Activated CD4-positive, CD25-positive, alpha-beta regulatory T cell treated with anti-CD3 and anti-CD28 coated beads, Interleukin-2, amount 50 U/mL, for 72 hours (primary cell): ENCODE results near the gene PDE1A.
"Not testable (repeated sequence)": the region's sequence is repeated elsewhere in the genome, so short reads cannot be mapped to it uniquely, and the experiment has no call there.

Experiments used
- DNase-seq: peaks from one replicate; pipeline ENCODE4 v3.0.0; 2021

Gene PDE1A

GRCh38 chr2:182404975-182405561 is 21.8 kb downstream of the PDE1A start:
- DNase-seq: no peak

- DNase-seq: no peak
These were observed 22.7 kb downstream of the PDE1A start for GRCh38 chr2:182404092-182404491.

- no peak for DNase-seq
These were observed 33.5 kb downstream of the PDE1A start for GRCh38 chr2:182393270-182393760.

- DNase-seq: no peak
These were observed 35.4 kb downstream of the PDE1A start for GRCh38 chr2:182391443-182391842.

DNA sequence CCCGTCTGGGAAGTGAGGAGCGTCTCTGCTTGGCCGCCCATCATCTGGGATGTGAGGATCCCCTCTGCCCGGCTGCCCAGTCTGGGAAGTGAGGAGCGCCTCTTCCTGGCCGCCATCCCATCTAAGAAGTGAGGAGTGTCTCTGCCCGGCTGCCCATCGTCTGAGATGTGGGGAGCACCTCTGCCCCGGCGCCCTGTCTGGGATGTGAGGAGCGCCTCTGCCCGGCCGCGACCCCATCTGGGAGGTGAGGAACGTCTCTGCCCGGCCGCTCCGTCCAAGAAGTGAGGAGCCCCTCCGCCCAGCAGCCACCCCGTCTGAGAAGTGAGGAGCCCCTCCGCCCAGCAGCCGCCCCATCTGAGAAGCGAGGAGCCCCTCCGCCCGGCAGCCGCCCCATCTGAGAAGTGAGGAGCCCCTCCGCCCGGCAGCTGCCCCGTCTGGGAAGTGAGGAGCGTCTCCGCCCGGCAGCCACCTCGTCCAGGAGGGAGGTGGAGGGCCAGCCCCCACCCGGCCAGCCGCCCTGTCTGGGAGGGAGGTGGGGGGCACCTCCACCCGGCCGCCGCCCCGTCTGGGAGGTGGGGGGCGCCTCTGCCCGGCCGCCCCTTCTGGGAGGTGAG is 40.5 kb downstream of the PDE1A start:
- not testable (repeated sequence) for DNase-seq

DNA sequence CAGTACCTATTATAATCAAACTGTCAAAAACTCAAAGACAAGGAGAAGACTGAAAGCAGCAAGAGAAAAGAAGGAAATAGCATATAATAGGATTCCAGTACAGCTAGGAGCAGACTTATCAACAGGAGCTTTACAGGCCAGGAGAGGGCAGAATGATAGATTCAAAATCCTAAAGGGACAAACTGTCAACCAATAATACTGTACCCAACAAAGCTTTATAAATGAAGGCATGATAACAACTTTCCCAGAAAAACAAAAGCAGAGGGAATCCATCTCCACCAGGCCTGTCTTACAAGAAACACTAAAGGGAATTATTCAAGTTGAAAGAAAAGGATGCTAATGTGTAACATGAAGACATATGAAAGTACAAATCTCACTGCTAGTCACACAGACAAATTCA is 42.0 kb downstream of the PDE1A start:
- DNase-seq: no peak

GRCh38 chr2:182381225-182381624 is 45.6 kb downstream of the PDE1A start:
- DNase-seq: no peak

DNA sequence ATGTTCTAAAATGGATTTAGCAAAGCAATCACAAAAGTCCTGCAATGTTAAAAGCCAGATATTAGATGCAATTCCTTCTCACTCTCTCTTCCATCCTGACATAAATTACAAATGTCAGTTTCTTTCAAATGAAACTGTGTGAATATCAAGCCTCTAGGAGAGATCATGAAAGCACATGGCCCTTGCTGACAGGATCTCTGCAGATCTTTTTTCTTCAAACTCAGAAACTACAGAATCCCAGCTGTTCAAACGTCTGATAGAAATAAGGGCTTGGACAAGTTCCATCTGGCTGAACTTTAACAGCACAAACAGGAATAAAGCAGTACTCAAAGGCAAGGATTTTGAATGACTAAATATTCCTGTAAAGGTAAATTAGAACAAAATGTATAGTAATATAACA is 47.6 kb downstream of the PDE1A start:
- DNase-seq: no peak

GRCh38 chr2:182378759-182379158 is 48.1 kb downstream of the PDE1A start:
- DNase-seq: no peak

GRCh38 chr2:182377467-182377866 is 49.4 kb downstream of the PDE1A start:
- DNase-seq: no peak

DNA sequence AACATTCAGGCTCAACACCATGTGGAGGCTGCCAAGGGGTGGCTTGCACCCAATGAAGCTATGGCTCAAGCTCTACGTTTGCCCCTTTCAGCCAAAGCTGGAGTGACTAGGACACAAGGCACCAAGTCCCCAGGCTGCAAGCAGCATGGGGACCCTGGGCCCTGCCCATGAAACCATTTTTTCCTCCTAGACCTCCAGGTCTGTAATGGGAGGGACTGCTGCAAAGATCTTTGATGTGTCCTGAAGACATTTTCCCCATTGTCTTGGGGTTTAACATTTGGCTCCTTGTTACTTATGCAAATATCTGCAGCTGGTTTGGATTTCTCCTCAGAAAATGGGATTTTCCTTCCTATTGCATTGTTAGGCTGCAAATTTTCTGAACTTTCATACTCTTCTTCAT is 51.0 kb downstream of the PDE1A start:
- no peak for DNase-seq

GRCh38 chr2:182372661-182373060 is 54.2 kb downstream of the PDE1A start:
- DNase-seq: no peak

DNA sequence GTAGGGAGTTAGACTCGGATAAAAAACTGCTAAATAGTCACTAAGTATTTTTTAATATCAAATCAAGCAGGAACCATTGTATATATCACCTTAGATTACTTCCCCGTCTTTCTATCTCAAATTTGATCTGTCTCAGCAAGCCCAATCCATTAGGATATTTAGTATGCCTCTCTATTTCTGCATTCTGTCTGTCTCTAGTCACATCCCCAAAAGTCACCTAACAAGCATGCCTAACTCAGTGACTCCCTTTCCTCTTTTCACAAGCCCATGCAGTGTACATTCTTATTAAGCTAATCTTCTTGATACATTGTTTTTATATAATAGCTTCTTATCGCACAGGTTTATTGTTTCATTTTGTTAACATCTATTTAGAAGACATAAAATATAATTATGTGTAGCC is 57.8 kb downstream of the PDE1A start:
- no peak for DNase-seq

- DNase-seq: no peak
These were observed 58.4 kb downstream of the PDE1A start for GRCh38 chr2:182368446-182368845.

GRCh38 chr2:182367401-182367800 is 59.4 kb downstream of the PDE1A start:
- no peak for DNase-seq

DNA sequence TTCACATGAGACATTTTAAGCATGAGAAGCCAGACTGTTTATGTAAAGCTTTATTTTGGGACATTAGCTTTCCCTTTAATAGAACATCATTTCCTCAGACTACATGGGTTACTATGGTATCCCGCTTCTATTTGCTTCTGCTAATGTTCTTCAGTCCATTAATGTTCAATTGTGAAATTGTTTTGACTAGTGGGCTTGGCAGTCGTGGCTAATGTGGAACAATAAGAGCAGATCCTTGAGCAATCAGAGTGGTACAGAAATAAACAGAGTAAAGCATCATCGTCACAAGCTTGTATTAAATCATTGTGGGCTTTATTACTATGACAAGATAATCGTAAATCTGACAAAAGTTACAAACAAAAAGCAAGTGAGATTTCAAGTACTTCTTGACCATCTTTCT is 60.2 kb downstream of the PDE1A start:
- DNase-seq: no peak

GRCh38 chr2:182365855-182366254 is 61.0 kb downstream of the PDE1A start:
- DNase-seq: no peak

GRCh38 chr2:182361477-182361876 is 65.4 kb downstream of the PDE1A start:
- no peak for DNase-seq

DNA sequence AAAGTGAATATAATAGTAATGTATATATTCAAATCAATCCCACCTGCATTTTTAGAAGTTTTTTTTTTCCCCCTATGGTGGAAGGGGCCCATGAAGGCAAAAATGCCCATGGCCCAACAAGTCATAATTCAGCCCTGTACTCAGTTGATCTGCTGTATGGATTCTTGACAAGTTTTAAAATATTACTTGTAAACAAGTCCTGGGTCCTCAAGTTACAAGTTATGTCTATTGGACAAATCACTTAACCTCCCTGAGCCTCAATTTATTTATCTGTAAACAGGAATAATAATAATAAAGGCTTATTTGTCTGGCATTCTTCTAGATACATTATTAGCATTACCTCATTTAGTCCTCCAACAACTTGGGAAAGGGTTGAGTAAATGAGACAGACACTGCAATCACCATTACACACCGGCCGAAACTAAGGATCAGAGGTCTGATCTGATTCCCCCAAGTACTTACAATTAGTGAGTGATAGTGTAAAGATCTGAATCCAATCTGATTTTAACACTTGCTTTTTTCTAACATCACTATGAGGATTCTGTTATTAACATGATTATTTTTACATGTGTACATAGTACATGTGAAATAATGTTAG is 66.1 kb downstream of the PDE1A start:
- no peak for DNase-seq

DNA sequence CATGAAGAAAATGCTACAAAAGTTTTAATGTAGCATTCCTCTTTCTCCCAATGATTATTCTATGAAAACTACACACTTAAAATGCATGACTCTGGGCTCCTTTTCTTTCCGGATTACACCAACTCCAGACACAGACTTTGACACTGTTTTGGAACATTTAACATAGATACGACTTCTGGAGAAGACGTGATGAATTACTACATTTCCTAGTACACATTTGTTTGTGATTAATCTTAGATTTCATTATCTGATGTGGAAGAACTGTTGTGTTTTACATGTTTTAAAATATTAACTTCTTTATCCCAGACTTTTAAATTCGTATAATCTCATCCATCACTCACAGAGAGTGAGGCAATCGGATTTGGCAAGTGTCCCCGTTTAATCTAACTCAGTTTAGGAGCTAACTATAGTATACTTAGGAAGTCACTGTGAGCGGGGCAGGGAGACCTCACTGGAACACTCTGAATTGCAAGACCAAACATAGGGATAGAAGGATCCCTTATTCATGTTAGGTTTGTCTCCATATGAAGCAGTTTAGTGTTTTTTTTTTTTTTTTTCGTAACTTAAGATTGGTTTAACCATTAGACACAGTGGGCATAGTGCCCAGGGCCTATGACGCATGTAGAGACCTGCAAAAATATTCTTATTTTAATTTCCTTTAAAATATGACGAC is 66.7 kb downstream of the PDE1A start:
- DNase-seq: no peak

GRCh38 chr2:182359027-182359989 is 67.5 kb downstream of the PDE1A start:
- DNase-seq: no peak

- DNase-seq: no peak
These were observed 68.2 kb downstream of the PDE1A start for GRCh38 chr2:182358601-182359000.

GRCh38 chr2:182355815-182356214 is 71.0 kb downstream of the PDE1A start:
- DNase-seq: no peak
